CD14-positive monocyte (primary cell): ENCODE measurements around the gene PPP1R15A. TPM values are rescaled to one million over a fixed set of nuclear protein-coding genes. Genes with fewer than 3 reads are reported as not detected.

Experiments used
- DNase-seq, 3 donors: peaks; one replicate each; pipeline ENCODE4 v3.0.0-alpha.2; 2011 to 2022
- H2AFZ ChIP-seq: 2 replicates; pipeline ENCODE4 v1.6.0; 2012; ENCODE audit warnings: mild to moderate bottlenecking, low read depth, low read length, inconsistent platforms; ENCODE audit not compliant: insufficient read depth, poor library complexity, severe bottlenecking
- H3K27ac ChIP-seq, 2 donors: 1 replicate in 1 of 2; 2 replicates in 1 of 2; pipeline ENCODE4 v1.5.1; 2012 to 2013; ENCODE audit warnings: low read length in 2 of 2, control low read depth in 1 of 2, inconsistent platforms in 1 of 2, low read depth in 1 of 2, mild to moderate bottlenecking in 1 of 2
- H3K27me3 ChIP-seq, 2 donors: one replicate each; pipeline versions ENCODE4 v1.6.0 to v1.6.1; 2011 to 2013; ENCODE audit warnings: low read length in 2 of 2; ENCODE audit not compliant: control insufficient read depth in 2 of 2, insufficient read depth in 2 of 2
- H3K36me3 ChIP-seq, 2 donors: replicated peaks in 1 of 2; 1 replicate in 1 of 2; 2 replicates in 1 of 2; pipeline versions ENCODE4 v1.5.1 to v1.6.1; 2012 to 2013; ENCODE audit warnings: low read length in 2 of 2, control low read depth in 1 of 2, inconsistent platforms in 1 of 2, mild to moderate bottlenecking in 1 of 2; ENCODE audit not compliant: insufficient read depth in 2 of 2, control insufficient read depth in 1 of 2
- H3K4me1 ChIP-seq, 2 donors: 1 replicate in 1 of 2; 2 replicates in 1 of 2; pipeline versions ENCODE4 v1.5.1 to v1.6.1; 2012 to 2013; ENCODE audit warnings: low read length in 2 of 2, control low read depth in 1 of 2, inconsistent platforms in 1 of 2, mild to moderate bottlenecking in 1 of 2, moderate library complexity in 1 of 2; ENCODE audit not compliant: insufficient read depth in 2 of 2, control insufficient read depth in 1 of 2
- H3K4me2 ChIP-seq: replicated peaks from 2 replicates; pipeline ENCODE3; 2012; ENCODE audit warnings: low read length, moderate library complexity, mild to moderate bottlenecking; ENCODE audit not compliant: poor library complexity, severe bottlenecking; ENCODE audit errors: extremely low read depth
- H3K4me3 ChIP-seq, 3 experiments: fragments of 200-600 bp in 1 of 3; sonication (generic) in 1 of 3; replicated peaks in 1 of 3; 1 replicate in 2 of 3; 2 replicates in 1 of 3; pipeline ENCODE4 v1.5.1; 2011 to 2013; ENCODE audit warnings: low read length in 3 of 3, mild to moderate bottlenecking in 3 of 3, control low read depth in 2 of 3, low read depth in 2 of 3, inconsistent platforms in 1 of 3, moderate library complexity in 1 of 3
- H3K79me2 ChIP-seq: 2 replicates; pipeline ENCODE4 v1.6.0; 2012; ENCODE audit warnings: mild to moderate bottlenecking, control low read depth, inconsistent platforms, low read length, moderate library complexity; ENCODE audit not compliant: insufficient read depth
- H3K9ac ChIP-seq: 2 replicates; pipeline ENCODE4 v1.6.0; 2017; ENCODE audit warnings: low read length, mild to moderate bottlenecking; ENCODE audit not compliant: insufficient read depth, poor library complexity, severe bottlenecking
- H3K9me3 ChIP-seq, 2 donors: replicated peaks in 1 of 2; 1 replicate in 1 of 2; 2 replicates in 1 of 2; pipeline versions ENCODE4 v1.5.1 to v1.6.1; 2012 to 2013; ENCODE audit warnings: low read length in 2 of 2, control low read depth in 1 of 2; ENCODE audit not compliant: control insufficient read depth in 1 of 2, insufficient read depth in 1 of 2
- H4K20me1 ChIP-seq: 2 replicates; pipeline ENCODE4 v1.6.0; 2012; ENCODE audit warnings: mild to moderate bottlenecking, low read length, control low read depth, moderate library complexity; ENCODE audit not compliant: insufficient read depth
- H3K27ac Mint-ChIP-seq, 7 donors: one replicate each; pipeline ENCODE4 v1.8.0; 2020; ENCODE audit warnings: mild to moderate bottlenecking in 7 of 7, mixed read lengths in 7 of 7, moderate library complexity in 6 of 7, inconsistent platforms in 2 of 7
- H3K27me3 Mint-ChIP-seq, 3 donors: one replicate each; pipeline ENCODE4 v1.8.0; 2021 to 2022; ENCODE audit warnings: low read depth in 3 of 3, mild to moderate bottlenecking in 3 of 3, mixed read lengths in 3 of 3, moderate library complexity in 3 of 3, inconsistent platforms in 1 of 3
- H3K36me3 Mint-ChIP-seq, 2 donors: one replicate each; pipeline ENCODE4 v1.8.0; 2020; ENCODE audit warnings: mixed read lengths in 2 of 2, inconsistent platforms in 1 of 2, mild to moderate bottlenecking in 1 of 2
- H3K4me1 Mint-ChIP-seq: one replicate; pipeline ENCODE4 v1.8.0; 2020; ENCODE audit warnings: mild to moderate bottlenecking, mixed read lengths
- H3K4me3 Mint-ChIP-seq, 2 donors: one replicate each; pipeline ENCODE4 v1.8.0; 2020; ENCODE audit warnings: mild to moderate bottlenecking in 2 of 2, mixed read lengths in 2 of 2, moderate library complexity in 1 of 2
- H3K9me3 Mint-ChIP-seq, 7 donors: one replicate each; pipeline ENCODE4 v1.8.0; 2020 to 2022; ENCODE audit warnings: mixed read lengths in 7 of 7, mild to moderate bottlenecking in 6 of 7, moderate library complexity in 6 of 7, inconsistent platforms in 2 of 7
- CTCF ChIP-seq: fragments of 200-600 bp; IDR thresholded peaks from one replicate; pipeline ENCODE4 v1.8.0; 2022; ENCODE audit warnings: antibody characterized with exemption, mild to moderate bottlenecking
- WGBS: methylation state at CpG from one replicate; pipeline ENCODE4 v1.1.5; 2013; ENCODE audit warnings: missing lambda C conversion rate; ENCODE audit not compliant: insufficient coverage; 5-methylcytosine and 5-hydroxymethylcytosine counted together
- intact Hi-C, 2 donors: fragments of 100-400 bp; cut with micrococcal nuclease; formaldehyde crosslinking; loops; one replicate each; pipeline versions ENCODE4 v1.15.0 to v1.15.1; 2023
- polyA plus RNA-seq, 3 donors: library from polyadenylated mRNA; depleted of rRNA in 1 of 3; unstranded in 2 of 3; stranded (reverse) in 1 of 3; fragments of 300-500 nt in 2 of 3; fragments of >200 nt in 1 of 3; fragmentation: Illumina TruSeq in 2 of 3; gene quantifications; 1 replicate in 2 of 3; 2 replicates in 1 of 3; pipeline ENCODE4 v1.2.3, GENCODE V29; 2012 to 2021

Gene PPP1R15A
- polyA plus RNA-seq, 3 donors, result 127 to 745 (median 169) TPM

GRCh38 chr19:48920949-48921348 is 48.7 kb downstream of the PPP1R15A start:
- Mint-ChIP-seq H3K36me3 (peaks cover 39 to 66% of the 10 kb centered on the region in 2 donors), H3K4me3 (no peak overlapping the region), H3K27me3 (peaks cover 0 to 5% (median under 1%) of the 10 kb centered on the region in 3 donors), H3K27ac (no peak overlapping the region), H3K9me3 (no peaks in the 10 kb centered on the region), H3K4me1 (no peaks in the 10 kb centered on the region)
- TF ChIP-seq CTCF, result no peak
- Histone ChIP-seq H3K9ac (no peak overlapping the region), H2AFZ (no peak overlapping the region), H3K4me3 (no peak overlapping the region), H3K4me2 (no peak overlapping the region), H3K4me1 (no peaks in the 10 kb centered on the region), H4K20me1 (no peaks in the 10 kb centered on the region), H3K27me3 (no peaks in the 10 kb centered on the region), H3K9me3 (no peaks in the 10 kb centered on the region), H3K27ac (no peak overlapping the region), H3K36me3 (peaks cover 46 to 56% of the 10 kb centered on the region in 2 donors), H3K79me2 (no peaks in the 10 kb centered on the region)
- 95% methylated on average over 9 of the region's 10 CpGs for WGBS
- intact Hi-C loops, result no loop called here
- no peak for DNase-seq

- no peak for TF ChIP-seq CTCF
- H3K4me1 ChIP-seq, result peaks cover 0 to 2% of the 10 kb centered on the region in 2 donors
- H3K9me3 ChIP-seq, result no peaks in the 10 kb centered on the region
- WGBS, result 97% methylated on average over 10 of the region's 12 CpGs
- no peaks in the 10 kb centered on the region for H3K79me2 ChIP-seq
- H3K27ac ChIP-seq, result no peak overlapping the region
- H3K9ac ChIP-seq, result no peak overlapping the region
- intact Hi-C loops, result no loop called here
- H3K4me3 ChIP-seq, result no peak overlapping the region
- H2AFZ ChIP-seq, result no peak overlapping the region
- Mint-ChIP-seq H3K27ac (no peak overlapping the region), H3K27me3 (peaks cover 2 to 8% (median 5%) of the 10 kb centered on the region in 3 donors), H3K4me3 (no peak overlapping the region), H3K9me3 (no peaks in the 10 kb centered on the region), H3K4me1 (peaks cover 5% of the 10 kb centered on the region), H3K36me3 (peaks cover 36 to 56% of the 10 kb centered on the region in 2 donors)
- H3K36me3 ChIP-seq, result peaks cover 45 to 49% of the 10 kb centered on the region in 2 donors
- no peaks in the 10 kb centered on the region for H3K27me3 ChIP-seq
- no peaks in the 10 kb centered on the region for H4K20me1 ChIP-seq
- no peak overlapping the region for H3K4me2 ChIP-seq
- no peak for DNase-seq
These were observed 49.7 kb downstream of the PPP1R15A start for GRCh38 chr19:48921721-48922500.
